ENCODE measurements around the gene CPNE5.

GRCh38 chr6:36834576-36835341 lies 4.5 kb downstream of the CPNE5 start:
- TF ChIP-seq POLR2A (IDR thresholded peaks at IDR 0.05) (no peak), CTCF (IDR thresholded peaks at IDR 0.05 in 8 of 11, conservative IDR thresholded peaks at IDR 0.05 in 3 of 11) (no peak), POLR2AphosphoS5 (IDR thresholded peaks at IDR 0.05) (no peak)

All from spleen (tissue), 7 donors.